HG02642 (cell line): ENCODE data around the gene GSG1.

Experiments used
- ATAC-seq: cut with Tn5 transposase; IDR thresholded peaks from one replicate; pipeline ENCODE4 v1.9.1; 2021; ENCODE audit warnings: mild to moderate bottlenecking; ENCODE audit not compliant: unreplicated experiment, poor library complexity

GSG1 gene

DNA sequence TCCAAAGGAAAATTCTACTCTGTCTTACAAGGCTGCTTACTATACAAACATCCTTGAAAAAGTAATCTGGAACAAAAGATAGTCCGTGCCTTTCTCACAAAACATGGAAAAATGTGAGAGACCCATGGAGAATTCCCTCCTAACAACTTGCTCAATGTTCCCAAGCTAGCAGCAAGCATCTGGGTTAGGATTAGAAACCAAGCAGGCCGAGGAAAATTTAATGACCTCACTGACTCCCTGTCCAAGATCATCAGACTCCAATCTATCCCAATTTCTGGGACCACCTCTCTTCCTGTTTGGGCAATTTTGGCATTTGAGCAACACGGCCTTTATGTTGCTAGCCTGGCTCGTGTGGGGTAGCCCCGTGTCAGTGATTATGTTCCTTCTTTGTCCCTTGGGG is 18.1 kb upstream of the GSG1 start:
- ATAC-seq = no peak

DNA sequence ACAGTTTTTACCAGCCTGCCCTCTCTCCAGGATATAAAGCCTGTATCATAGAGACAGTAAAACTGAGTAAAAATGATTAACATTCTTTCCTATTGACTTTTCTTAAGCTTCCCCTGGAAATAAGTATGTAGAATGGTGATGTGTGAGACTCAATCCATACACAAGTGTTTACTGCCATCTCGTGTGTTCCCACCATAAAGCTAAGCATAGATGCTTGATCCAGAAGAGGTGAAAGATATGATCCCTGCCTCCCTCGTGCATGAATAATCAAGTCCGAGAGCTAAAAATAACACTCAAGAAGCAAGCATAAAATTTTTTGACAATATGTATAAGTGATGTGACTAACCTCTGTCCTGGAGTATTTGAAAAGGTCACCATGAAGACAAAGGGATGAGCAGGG is 16.9 kb upstream of the GSG1 start:
- no peak for ATAC-seq

DNA sequence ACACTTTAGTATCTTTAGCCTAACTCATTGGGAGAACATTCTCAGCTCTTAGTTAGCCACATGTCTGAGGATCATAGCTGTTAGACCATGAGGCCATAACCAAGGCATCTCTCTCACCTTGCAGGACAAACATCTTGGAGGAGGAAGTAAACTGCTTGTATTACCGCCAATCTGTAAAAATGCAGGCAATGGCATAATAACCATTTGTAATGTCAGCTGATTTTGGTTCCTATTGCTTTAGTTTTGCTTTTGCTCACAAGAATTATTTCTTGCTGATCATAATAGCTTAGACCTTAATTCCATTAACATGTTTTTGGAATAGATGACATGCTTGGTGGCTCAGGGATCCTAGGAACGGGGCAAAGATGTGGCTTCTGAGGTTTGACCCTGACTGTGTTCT is 16.4 kb upstream of the GSG1 start:
- ATAC-seq = no peak

DNA sequence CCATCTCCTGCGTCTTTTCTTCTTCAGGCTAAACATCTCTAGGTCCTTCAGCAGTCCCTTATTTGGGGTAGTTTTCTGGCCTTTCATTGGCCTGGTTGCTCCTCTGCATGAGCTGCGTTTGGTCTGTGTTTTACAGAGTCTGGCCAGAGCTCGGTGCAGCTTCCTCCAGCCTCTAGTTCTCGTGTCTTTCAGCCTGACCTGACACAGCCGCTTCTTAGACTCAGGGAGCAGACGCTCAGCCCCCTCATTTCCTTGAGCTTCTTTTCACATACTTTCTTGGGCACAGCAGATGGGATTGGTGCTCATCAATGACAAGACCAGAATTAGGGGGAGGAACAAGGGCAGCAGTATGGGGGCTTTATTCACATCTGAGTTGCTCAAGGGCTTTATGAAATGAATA is 13.6 kb upstream of the GSG1 start:
- no peak for ATAC-seq

DNA sequence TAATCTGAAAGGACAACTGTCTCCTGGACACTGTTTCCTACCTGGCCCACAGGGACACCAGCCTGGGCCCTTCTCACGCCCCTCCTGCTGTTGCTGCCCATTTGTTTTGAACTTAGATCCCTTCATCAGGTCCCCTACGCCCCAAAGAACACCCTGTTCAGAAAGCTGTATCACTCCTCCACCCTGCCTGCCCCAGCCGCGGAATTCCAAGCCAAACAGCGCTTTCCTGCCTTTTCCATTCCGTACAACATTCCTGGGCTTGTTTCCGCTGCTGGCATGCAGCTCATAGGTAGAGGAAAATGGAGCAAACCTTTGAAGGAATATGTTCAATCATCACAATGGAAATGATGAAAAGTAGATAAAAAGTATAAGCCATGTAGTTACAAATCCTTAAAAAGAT is 12.8 kb upstream of the GSG1 start:
- no peak for ATAC-seq

DNA sequence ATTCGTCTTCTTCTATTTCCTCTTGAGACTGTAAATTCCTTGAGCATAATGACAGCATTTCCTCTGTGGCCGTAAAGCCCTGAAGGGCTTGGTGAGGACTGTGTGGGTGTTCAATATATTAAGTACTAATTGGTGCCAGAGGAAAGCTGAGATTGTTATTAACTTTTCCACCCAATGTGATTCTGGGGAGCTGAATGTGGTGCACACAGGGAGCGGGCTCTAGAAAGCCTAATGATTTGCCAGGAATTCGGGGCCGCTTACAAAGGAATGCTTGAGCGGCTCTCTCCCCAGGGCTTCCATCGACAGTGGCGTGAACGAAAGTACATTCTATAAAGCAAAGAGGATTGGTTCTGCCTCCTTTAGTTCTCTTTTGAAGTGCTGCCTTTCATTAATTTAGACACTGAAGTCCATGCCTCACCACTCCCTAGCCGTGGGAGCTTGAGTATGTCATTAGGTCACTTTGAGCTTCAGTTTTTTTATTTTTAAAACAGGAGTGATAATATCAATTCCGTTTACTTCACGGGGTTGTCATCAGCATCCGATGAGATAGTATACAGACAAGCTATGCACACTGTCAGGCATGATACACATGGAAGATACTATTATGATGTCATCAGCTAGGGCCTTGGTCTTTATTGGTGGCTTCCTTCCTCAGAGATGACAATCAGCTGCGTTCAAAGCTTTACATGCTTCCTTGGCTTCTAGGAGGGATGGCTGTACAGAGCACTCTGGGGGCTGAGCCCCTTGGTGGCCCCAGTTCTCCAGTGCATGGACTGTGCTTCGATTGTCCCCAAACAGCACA is 11.0 kb upstream of the GSG1 start:
- ATAC-seq = no peak

DNA sequence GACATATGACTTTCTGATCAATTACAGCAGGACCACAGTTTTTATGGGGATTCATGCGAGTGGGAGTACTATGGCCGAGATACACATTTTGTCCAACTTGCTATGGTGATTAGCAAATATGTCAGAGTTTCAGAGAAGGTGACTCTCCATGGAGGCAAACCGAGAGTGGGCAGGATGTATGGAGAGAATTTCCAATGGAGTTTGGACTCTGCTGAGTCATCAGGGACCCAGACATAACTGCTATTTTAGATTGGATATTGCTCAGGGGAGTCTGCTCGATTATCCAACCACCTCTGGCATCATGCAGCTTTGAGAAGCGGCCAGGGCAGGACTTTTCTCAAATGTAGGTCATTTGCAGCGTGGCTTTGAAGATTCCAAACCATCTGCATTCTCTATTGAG is 9.5 kb upstream of the GSG1 start:
- ATAC-seq = no peak

DNA sequence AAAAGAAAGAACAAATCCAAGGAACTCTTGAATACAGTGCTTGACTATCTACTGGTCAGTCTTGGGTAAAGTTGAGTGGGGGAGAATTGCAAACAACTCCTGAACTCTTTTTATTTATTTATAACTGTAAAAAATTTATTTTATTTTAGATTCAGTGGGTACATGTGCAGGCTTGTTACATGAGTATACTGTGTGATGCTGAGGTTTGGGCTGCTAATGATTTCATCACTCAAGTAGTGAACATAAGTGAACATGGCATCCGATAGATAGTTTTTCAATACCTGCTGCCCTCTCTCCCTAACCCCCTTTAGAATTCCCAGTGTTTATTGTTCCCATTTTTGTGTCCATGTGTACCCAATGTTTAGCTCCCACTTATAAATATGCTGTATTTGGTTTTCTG is 3.2 kb upstream of the GSG1 start:
- ATAC-seq = no peak

DNA sequence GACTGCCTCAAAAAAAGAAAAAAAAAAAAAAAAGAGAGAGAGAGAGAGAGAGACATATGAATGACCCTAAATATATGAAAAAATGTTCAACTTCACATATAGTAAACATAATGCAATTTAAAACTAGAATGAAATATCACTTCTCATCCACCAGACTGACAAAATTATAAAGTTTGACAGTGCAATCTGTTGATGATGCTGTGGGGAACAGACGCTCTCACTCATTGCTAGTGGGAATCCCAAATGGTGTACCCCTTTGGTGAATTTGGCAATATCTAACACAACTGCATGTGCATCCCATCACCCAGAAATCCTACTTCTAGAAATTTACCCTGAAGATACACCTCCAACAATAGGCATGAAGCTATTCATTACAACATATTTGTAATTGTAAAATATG is 2.3 kb upstream of the GSG1 start:
- no peak for ATAC-seq

DNA sequence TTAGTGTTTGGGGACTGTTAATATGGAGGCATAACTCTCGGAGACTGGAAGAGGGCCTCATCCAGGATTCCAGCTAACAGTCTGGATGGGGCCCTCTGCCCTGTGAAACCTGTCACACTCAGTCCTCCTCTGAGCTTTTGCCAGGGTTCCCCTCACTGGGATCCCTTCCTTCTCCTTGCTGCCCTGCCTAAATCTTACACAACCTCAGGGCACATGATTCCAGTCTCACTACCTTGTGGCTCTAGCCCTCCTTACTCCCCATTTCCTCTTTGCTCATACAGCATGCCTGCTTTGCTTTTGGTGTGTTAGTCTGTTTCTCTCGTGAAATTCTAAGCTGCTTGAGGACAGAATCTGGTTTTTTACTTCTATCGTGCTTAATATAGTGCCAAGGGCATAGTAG is 942 bp upstream of the GSG1 start:
- ATAC-seq = no peak

DNA sequence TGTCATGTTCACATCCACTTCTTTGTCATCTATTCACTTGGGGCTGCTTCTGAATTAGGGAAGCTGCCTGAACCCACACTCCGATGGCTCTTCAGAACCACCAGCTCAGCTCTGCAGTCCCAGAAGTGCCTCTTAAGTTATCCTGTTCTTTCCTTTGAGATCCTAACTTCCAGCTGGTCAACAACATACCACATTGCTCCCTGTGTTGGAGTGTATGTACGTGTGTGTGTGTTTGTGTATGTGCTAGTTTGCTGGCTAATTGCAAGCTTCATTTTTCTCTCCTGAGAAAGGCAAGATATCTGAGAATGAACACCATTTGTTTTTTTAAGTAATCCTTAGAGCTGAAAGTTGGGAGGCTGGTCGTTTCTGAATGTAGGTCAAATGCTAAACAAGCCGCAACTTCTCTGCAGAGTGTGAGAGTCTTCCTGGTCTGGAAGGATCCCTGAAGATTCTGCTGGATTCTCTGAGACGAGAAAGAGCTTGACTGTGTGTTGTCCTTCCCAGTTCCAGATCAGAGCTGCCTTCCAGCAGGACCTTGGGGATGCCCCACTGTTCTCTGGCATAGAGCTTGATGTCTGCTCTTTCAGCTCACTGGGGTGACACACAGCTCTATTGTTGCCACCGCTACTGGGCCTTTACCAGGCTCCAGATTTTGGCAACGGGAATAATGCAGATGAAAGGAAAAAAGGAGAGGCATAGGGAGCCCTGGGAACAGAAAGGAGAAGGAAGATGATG is 839 bp downstream of the GSG1 start:
- ATAC-seq = no peak

DNA sequence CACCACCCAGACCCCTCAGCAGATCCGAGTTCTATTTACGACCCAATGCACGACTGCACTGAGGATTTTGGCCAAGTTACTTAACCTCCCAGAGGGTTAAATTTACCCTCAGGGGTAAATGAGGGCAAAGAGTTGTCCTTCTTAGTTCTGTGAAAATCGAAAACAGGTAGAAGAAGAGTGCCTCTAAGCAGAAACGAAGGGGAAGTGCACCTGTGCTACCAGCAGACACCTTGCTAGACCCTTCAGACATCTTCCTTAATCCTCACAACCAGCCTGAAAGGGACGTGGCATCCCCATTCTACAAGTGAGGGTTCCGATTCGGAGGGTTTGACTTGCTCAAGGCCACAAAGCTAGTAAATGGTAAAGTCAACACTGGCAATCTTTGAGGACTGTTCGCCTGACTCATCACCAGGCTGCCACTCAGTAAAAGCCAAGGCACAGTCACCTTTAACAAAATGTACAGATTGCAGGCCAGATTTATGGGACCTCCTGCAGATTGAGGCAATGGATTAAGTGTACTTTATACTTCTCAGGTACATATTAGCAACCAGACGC is 1.6 kb downstream of the GSG1 start:
- no peak for ATAC-seq

DNA sequence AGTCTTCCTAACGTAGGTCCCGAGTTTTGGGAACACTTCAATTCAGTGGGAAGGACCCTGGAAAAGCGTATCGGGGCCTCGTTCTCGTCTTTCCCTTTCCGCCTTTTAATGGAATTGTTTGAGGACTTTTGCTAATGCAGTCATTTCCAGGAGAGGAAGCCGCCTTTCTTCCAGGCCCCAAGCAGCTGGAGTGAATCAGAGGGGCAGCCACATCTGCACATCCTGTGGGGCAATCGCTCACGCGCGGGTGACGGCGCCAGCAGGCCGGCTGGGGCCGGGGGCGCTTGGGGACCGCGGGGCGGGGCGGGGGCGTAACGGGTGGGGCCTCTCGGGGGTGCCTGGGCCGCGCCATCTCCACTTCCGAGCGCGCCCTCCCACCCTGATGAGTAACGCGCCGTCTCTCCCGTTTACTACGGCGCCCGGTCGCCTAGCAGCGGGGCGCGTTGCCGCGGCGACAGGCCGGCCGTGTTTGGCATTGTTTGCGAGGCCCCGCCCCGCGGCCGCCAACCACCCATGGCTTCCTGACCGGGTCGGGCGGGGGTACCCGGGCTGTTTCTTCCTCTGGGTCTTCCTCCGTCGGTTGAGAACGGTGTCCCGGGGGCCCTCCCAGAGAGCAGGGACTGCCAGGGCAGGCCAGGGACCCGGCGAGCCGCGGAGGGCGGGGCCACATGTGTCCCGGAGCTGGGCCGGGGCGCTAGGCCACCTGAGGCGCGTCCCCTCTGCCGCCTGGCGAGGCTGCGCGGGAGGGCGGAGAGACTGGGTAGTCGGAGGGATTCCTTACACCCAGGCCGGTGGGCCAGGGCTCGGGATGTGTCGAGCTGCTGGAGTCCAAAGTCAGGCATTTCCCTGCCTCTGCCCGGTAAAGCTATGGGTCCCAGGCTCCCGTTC is 2.3 kb downstream of the GSG1 start:
- peak; percentile 94 for ATAC-seq

DNA sequence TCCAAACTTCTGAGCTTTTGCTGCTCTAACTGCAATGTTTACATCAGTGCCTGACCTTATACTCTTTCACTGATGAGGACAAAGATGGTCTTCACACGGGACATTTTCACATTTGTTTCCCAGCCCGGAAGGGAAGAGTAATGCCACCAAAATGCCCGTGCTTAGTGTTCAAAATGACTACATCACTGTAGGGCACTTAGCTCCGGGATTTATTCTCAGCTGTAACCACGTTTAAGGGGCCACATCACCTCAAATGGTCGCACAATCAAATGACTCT is 2.9 kb downstream of the GSG1 start:
- ATAC-seq = no peak

DNA sequence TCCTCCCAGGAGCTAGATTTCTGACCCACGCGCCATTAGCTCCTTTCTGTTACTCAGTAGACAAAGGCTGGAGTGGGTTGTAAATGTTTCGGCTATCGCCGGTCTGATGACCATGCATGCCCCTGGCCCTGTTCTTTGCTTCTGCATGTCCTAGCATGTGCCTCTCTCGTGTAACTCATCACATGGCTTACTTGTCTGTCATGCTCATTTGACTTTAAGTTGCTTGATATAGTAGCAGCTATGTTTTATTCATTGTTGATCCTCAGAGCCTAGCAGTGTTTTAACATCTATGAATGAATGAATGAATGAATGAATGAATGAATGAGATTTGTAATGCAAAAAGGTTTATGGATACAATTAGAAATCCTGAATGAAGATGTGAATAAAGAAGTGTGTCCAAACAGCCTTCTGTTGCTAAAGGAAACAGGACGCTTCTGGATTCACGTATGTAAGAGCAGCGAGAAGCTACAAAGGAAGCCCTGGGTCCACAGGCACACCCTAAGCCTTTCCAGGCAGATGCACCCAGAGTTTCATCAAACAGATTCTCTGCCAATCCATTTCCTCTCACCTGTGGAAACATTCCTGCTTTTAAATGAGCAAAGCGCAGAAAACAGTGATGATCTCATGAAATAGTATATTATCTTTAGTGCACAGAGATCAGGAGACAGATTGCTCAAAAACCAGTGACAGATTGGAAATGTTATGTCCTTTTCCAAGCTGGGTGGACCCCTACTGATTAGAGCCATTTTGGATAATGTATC is 3.4 kb downstream of the GSG1 start:
- no peak for ATAC-seq

DNA sequence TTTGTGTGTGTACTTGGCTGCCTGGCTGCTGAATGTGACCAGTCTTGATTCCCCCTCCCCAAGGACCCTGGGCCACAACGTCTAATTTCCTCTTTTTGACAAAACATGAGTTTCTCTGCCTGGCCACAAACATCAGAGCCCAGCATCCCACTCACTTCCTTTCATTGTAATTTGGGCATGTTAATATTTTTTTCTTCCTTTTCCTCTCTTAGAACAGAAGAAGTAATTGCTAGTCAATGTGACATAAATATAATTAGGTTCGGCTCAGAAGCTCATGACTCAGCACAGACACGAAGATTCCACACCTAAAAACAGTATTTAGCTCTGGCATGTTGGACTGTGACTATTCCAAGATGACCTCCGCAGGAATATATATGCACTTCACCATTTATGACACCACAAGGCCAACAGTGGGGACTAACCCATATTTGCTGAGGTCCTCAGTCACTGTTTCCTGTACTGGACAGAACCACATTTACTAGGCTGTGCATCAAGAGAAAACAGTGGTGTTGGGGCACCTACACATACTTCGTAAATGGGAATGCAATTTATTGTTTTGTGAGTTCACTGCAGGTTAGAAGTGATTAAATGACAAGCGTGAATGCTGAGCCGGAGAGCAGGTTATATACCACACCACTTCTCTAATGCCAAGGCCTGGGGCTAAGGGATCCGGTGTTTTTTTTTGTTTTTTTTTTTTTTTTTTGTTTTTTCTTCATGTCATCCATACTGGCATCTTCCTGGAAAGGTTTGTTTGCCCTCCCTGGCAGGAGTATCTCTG is 4.2 kb downstream of the GSG1 start:
- ATAC-seq = no peak

DNA sequence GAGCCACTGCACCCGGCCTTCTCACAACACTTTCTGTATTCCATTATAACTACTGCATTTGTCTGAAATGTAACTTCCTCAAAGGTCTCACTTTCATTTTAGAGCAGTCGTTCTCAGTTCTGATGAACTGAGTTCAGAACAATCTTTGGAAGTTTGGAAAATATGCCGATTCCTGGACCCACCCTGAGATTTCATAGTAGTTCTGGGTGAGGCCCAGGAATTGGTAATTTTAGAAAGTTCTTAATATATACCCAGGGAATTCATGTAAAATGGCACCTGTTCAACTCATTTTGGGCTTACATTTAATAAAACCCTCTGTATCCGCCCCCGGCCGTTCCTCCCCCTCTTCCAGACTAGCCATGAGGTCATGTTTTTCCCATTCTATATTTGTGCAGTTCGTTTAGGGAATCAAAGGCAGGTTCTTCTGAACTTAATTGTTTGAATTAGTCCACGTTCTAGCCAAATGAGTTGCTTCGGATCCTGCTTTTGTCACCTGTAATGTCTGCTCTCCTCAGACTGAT is 5.9 kb downstream of the GSG1 start:
- no peak for ATAC-seq

DNA sequence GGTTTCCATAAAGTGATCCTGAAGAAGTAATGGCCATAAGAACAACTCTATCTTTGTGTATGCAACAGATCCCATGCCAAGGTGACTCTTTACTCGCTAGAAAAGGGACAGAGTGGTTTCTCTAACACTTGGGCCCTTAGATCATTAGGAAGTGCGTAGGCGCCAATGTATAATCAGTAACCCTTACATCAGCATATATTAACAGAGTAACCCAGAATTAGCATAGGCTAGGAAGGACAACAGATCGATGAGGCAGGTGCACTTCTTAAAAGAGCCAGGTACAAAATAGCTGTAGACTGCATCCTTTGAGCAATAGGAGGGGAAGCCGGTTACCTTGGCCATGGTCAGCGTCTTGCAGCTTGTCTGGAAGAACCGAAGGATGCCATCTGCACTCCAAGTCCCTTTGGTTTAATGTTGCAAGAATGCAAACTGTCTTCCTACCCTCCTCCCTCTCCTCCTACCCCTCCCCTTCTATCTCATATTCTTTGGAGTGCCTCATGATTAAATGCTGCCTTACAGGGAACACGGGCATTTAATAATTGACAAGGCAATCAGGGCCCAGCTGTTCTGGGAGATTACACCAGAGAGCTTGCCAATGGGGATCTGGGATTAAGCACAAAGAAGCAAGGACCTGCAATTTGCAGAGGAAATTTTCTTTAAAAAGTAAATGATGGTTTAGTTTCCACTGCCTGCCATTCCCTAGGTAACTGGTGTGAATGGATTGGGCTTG is 8.0 kb downstream of the GSG1 start:
- no peak for ATAC-seq

DNA sequence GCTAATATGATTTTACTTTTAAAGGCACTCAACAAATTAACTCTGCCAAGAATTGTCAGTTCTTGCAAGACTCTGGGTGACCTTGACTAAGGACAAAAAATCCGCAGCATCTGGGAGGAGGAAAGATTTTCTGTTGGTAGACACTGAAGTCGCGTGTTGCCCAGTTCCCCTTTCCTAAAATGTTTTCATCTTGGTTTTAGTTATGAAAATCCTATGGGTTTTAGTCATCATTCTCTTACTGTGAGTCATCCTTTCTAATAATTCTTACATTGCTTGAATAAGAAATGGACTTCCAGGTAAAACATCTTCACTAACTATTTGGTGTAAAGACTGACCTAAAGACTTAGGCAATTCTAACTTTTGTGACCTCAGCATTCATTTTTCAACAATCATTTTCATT is 9.1 kb downstream of the GSG1 start:
- ATAC-seq = peak; percentile 41
